PC-3 (cell line): ENCODE results near the gene SNRPA1. TPM values are rescaled to one million over a fixed set of nuclear protein-coding genes. Genes with fewer than 3 reads are reported as not detected.

Experiments
- ATAC-seq: fragments of 200-7000 bp; cut with Tn5 transposase; 2 replicates; pipeline ENCODE4 v1.9.1; 2020; ENCODE audit warnings: mild to moderate bottlenecking, moderate library complexity
- BruUV-seq: library from RNA; stranded (reverse); fragments of 400-500 nt; replicated peaks from 2 replicates; lab custom pipeline; 2021; lab: Mats Ljungman, UMichigan
- CTCF ChIA-PET: fragments of 300-600 bp; sonication (Branson Sonifier 250); formaldehyde crosslinking; loops from one replicate; lab custom pipeline; 2022; ENCODE audit warnings: antibody characterized with exemption; lab: Charles Lee
- POLR2A ChIA-PET: fragments of 300-600 bp; sonication (Branson Sonifier 250); formaldehyde crosslinking; loops from one replicate; lab custom pipeline; 2022; ENCODE audit warnings: antibody characterized with exemption; ENCODE audit not compliant: unreplicated experiment; lab: Charles Lee
- DNase-seq: peaks from one replicate; pipeline ENCODE4 v3.0.0-alpha.2; 2015
- H2AFZ ChIP-seq: fragments of 300-600 bp; sonication (generic); 2 replicates; pipeline ENCODE4 v1.6.0; 2016; ENCODE audit warnings: antibody characterized with exemption, low read length
- H3F3A ChIP-seq: fragments of 300-600 bp; sonication (generic); one replicate; pipeline ENCODE4 v1.6.0; 2017; ENCODE audit warnings: antibody characterized with exemption, low read length, control low read depth, mild to moderate bottlenecking; ENCODE audit not compliant: unreplicated experiment
- H3K27ac ChIP-seq: fragments of 300-600 bp; sonication (generic); 2 replicates; pipeline ENCODE4 v1.5.1; 2016; ENCODE audit warnings: mild to moderate bottlenecking, low read length
- H3K27me3 ChIP-seq: fragments of 300-600 bp; sonication (generic); 2 replicates; pipeline ENCODE4 v1.6.1; 2016; ENCODE audit warnings: low read length, mixed read lengths
- H3K36me3 ChIP-seq: fragments of 300-600 bp; sonication (generic); 2 replicates; pipeline ENCODE4 v1.6.1; 2016; ENCODE audit warnings: low read depth, mixed run types, low read length, mixed read lengths
- H3K4me1 ChIP-seq: fragments of 300-600 bp; sonication (generic); 2 replicates; pipeline ENCODE4 v1.5.1; 2016; ENCODE audit warnings: low read length; ENCODE audit not compliant: insufficient read depth
- H3K4me2 ChIP-seq: fragments of 300-600 bp; sonication (generic); 2 replicates; pipeline ENCODE4 v1.6.0; 2016; ENCODE audit warnings: low read length
- H3K4me3 ChIP-seq: fragments of 300-600 bp; sonication (generic); 2 replicates; pipeline ENCODE4 v1.5.1; 2016; ENCODE audit warnings: mild to moderate bottlenecking, low read length, mixed read lengths
- H3K79me2 ChIP-seq: fragments of 300-600 bp; sonication (generic); 2 replicates; pipeline ENCODE4 v1.6.1; 2017; ENCODE audit warnings: low read length, mixed read lengths
- H3K9ac ChIP-seq: fragments of 300-600 bp; sonication (generic); 2 replicates; pipeline ENCODE4 v1.6.0; 2016; ENCODE audit warnings: mild to moderate bottlenecking, low read length
- H3K9me2 ChIP-seq: fragments of 300-600 bp; sonication (generic); replicated peaks from 2 replicates; pipeline ENCODE4 v1.6.1; 2016; ENCODE audit warnings: mixed run types, low read length, mixed read lengths
- H3K9me3 ChIP-seq: fragments of 300-600 bp; sonication (generic); 2 replicates; pipeline ENCODE4 v1.6.1; 2016; ENCODE audit warnings: low read length, mixed read lengths
- H4K20me1 ChIP-seq: fragments of 300-600 bp; sonication (generic); 2 replicates; pipeline ENCODE4 v1.6.1; 2016; ENCODE audit warnings: low read length, mixed read lengths
- CTCF ChIP-seq: fragments of 300-600 bp; sonication (generic); conservative IDR thresholded peaks from 2 replicates; pipeline ENCODE4 v1.5.1; 2017; ENCODE audit warnings: antibody characterized with exemption, low read depth, mild to moderate bottlenecking, low read length
- EZH2 ChIP-seq: fragments of 300-600 bp; sonication (generic); IDR thresholded peaks from one replicate; pipeline ENCODE4 v1.6.1; 2017; ENCODE audit warnings: antibody characterized with exemption, mild to moderate bottlenecking, low read length; ENCODE audit not compliant: unreplicated experiment
- EZH2phosphoT487 ChIP-seq: fragments of 300-600 bp; sonication (generic); IDR thresholded peaks from 2 replicates; pipeline ENCODE4 v1.6.1; 2018; ENCODE audit warnings: mild to moderate bottlenecking, antibody characterized with exemption, low read length, borderline replicate concordance
- intact Hi-C: fragments of 100-400 bp; cut with micrococcal nuclease; formaldehyde crosslinking; loops from 2 replicates; pipeline ENCODE4 v1.9.0; 2023
- total RNA-seq: library from RNA; depleted of rRNA; stranded (reverse); fragments of >200 nt; gene quantifications from 2 replicates; pipeline ENCODE4 v1.2.3, GENCODE V29; 2014

Gene SNRPA1
- total RNA-seq, 1 experiment from 2014 or later: 66.1 TPM

GRCh38 chr15:101266787-101267186 lies 28.3 kb downstream of the SNRPA1 start:
- CTCF ChIA-PET: interaction anchor here (0.5 kb wide), 1 partner anchor 181 kb away, joined by 6 read pairs; no protein-coding TSS in a partner anchor
- Histone ChIP-seq H3K36me3 (peaks cover 16% of the 10 kb centered on the region), H3K27me3 (no peaks in the 10 kb centered on the region), H3K9me2 (no peaks in the 10 kb centered on the region), H3F3A (no peaks in the 10 kb centered on the region), H3K4me2 (no peak overlapping the region), H3K27ac (no peak overlapping the region), H3K79me2 (no peaks in the 10 kb centered on the region), H3K4me3 (no peak overlapping the region), H3K4me1 (no peaks in the 10 kb centered on the region), H3K9ac (no peak overlapping the region), H4K20me1 (no peaks in the 10 kb centered on the region), H2AFZ (no peak overlapping the region), H3K9me3 (no peaks in the 10 kb centered on the region)
- BruUV-seq: TSS peak; percentile 6
- no peak for ATAC-seq
- POLR2A ChIA-PET: no interaction called here
- no peak for DNase-seq
- TF ChIP-seq EZH2phosphoT487 (no peak), EZH2 (no peak), CTCF (no peak)
- intact Hi-C loops: no loop called here

- no peaks in the 10 kb centered on the region for H3K27me3 ChIP-seq
- peaks cover 9% of the 10 kb centered on the region for H3K36me3 ChIP-seq
- no peak for TF ChIP-seq CTCF
- no peak for TF ChIP-seq EZH2
- no peak for TF ChIP-seq EZH2phosphoT487
- no peak overlapping the region for H3K4me2 ChIP-seq
- ATAC-seq (no peak), DNase-seq (no peak)
- no peaks in the 10 kb centered on the region for H3K9me3 ChIP-seq
- no peak overlapping the region for H3K27ac ChIP-seq
- intact Hi-C loops: no loop called here
- no peaks in the 10 kb centered on the region for H3K4me1 ChIP-seq
- ChIA-PET CTCF (interaction anchor here (0.5 kb wide), 1 partner anchor 180 kb away, joined by 6 read pairs; no protein-coding TSS in a partner anchor), POLR2A (no interaction called here)
- H3K79me2 ChIP-seq: no peaks in the 10 kb centered on the region
- H3K4me3 ChIP-seq: no peak overlapping the region
- no peak overlapping the region for H2AFZ ChIP-seq
- BruUV-seq: no TSS peak
- no peak overlapping the region for H3K9ac ChIP-seq
- no peaks in the 10 kb centered on the region for H3F3A ChIP-seq
- H3K9me2 ChIP-seq: no peaks in the 10 kb centered on the region
- no peaks in the 10 kb centered on the region for H4K20me1 ChIP-seq
Observed at GRCh38 chr15:101266034-101266433, 29.0 kb downstream of the SNRPA1 start.

- ChIA-PET POLR2A (no interaction called here), CTCF (no interaction called here)
- no peak for DNase-seq
Observed at GRCh38 chr15:101264911-101265641, 30.0 kb downstream of the SNRPA1 start.

More at GRCh38 chr15:101264911-101265641, 30.0 kb downstream of the SNRPA1 start:
- H3K9me2 ChIP-seq: no peaks in the 10 kb centered on the region
- TF ChIP-seq EZH2phosphoT487 (no peak), EZH2 (no peak), CTCF (no peak)
- no peak overlapping the region for H2AFZ ChIP-seq
- H3K79me2 ChIP-seq: no peaks in the 10 kb centered on the region
- no peak overlapping the region for H3K27ac ChIP-seq
- ATAC-seq: no peak
- no peaks in the 10 kb centered on the region for H3F3A ChIP-seq
- no TSS peak for BruUV-seq
- H3K4me3 ChIP-seq: no peak overlapping the region
- intact Hi-C loops: no loop called here
- H3K4me1 ChIP-seq: no peaks in the 10 kb centered on the region
- H3K36me3 ChIP-seq: peaks cover 5% of the 10 kb centered on the region
- H3K27me3 ChIP-seq: no peaks in the 10 kb centered on the region
- H3K4me2 ChIP-seq: no peak overlapping the region
- H3K9me3 ChIP-seq: no peaks in the 10 kb centered on the region
- no peaks in the 10 kb centered on the region for H4K20me1 ChIP-seq
- H3K9ac ChIP-seq: no peak overlapping the region
